Measurements from ENCODE around the gene UGT1A8. TPM values are rescaled to one million over a fixed set of nuclear protein-coding genes. Genes with fewer than 3 reads are reported as not detected.

Gene UGT1A8
- total RNA-seq, 1 donor from 2014 or later: not detected

GRCh38 chr2:233789554-233789953 lies 172.1 kb downstream of the UGT1A8 start:
- TF ChIP-seq, protein P1, sequence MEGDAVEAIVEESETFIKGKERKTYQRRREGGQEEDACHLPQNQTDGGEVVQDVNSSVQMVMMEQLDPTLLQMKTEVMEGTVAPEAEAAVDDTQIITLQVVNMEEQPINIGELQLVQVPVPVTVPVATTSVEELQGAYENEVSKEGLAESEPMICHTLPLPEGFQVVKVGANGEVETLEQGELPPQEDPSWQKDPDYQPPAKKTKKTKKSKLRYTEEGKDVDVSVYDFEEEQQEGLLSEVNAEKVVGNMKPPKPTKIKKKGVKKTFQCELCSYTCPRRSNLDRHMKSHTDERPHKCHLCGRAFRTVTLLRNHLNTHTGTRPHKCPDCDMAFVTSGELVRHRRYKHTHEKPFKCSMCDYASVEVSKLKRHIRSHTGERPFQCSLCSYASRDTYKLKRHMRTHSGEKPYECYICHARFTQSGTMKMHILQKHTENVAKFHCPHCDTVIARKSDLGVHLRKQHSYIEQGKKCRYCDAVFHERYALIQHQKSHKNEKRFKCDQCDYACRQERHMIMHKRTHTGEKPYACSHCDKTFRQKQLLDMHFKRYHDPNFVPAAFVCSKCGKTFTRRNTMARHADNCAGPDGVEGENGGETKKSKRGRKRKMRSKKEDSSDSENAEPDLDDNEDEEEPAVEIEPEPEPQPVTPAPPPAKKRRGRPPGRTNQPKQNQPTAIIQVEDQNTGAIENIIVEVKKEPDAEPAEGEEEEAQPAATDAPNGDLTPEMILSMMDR (IDR thresholded peaks at IDR 0.05; ENCODE audit: partially characterized antibody, unreplicated experiment): no peak
- no peak for DNase-seq
- no peaks in the 10 kb centered on the region for H3K4me1 Mint-ChIP-seq (ENCODE audit: low read depth, unreplicated experiment)
- H3K4me3 Mint-ChIP-seq (ENCODE audit: unreplicated experiment): no peak overlapping the region
- peaks cover 6% of the 10 kb centered on the region for H3K27me3 Mint-ChIP-seq (ENCODE audit: unreplicated experiment)
- H3K27ac Mint-ChIP-seq (ENCODE audit: unreplicated experiment): no peak overlapping the region
- peaks cover 2% of the 10 kb centered on the region for H3K9me3 Mint-ChIP-seq (ENCODE audit: unreplicated experiment)
- peaks cover 4% of the 10 kb centered on the region for H3K36me3 Mint-ChIP-seq (ENCODE audit: unreplicated experiment)

DNA sequence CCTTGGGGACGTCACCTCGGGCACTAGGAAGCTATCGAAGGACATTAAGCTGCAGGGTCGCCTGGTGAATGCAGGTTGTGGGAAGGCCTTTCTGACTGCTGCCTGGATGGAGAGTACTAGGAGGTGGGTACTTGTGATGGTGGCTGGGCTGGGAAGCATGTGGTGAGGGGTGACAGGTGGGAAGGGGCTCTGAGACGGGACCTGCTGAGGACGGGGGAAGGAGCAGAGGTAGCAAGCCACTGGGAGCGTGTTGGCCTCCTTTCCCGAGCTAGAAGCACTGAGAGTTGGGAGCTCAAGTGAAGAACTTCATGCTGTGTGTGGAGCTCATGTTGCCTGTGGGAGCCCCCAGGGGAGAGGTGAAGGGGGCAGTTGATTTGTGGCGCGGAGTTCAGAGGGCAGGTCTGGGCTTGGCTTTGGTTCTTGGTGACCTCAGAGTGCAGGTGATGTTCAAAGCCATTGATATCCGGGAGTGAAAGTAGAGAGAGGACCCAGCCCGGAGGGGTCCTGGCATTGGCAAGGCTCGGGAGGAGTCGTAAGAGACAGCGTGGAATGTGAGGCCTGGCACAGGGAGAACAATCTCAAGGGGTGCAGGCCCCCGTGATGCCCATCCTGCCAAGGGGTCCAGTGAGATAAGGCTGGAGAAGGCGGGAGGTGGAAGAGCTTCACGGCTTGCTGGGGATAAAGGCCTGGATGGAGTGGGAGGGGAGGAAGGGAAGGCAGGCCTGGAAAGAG lies 173.9 kb downstream of the UGT1A8 start:
- H3K9me3 Mint-ChIP-seq (ENCODE audit: unreplicated experiment): peaks cover 6% of the 10 kb centered on the region
- peaks cover 4% of the 10 kb centered on the region for H3K36me3 Mint-ChIP-seq (ENCODE audit: unreplicated experiment)
- peaks cover 9% of the 10 kb centered on the region for H3K27me3 Mint-ChIP-seq (ENCODE audit: unreplicated experiment)
- TF ChIP-seq, protein P1 (IDR thresholded peaks at IDR 0.05; ENCODE audit: partially characterized antibody, unreplicated experiment): no peak
- H3K27ac Mint-ChIP-seq (ENCODE audit: unreplicated experiment): no peak overlapping the region
- H3K4me1 Mint-ChIP-seq (ENCODE audit: low read depth, unreplicated experiment): no peaks in the 10 kb centered on the region
- DNase-seq: no peak
- no peak overlapping the region for H3K4me3 Mint-ChIP-seq (ENCODE audit: unreplicated experiment)

DNA sequence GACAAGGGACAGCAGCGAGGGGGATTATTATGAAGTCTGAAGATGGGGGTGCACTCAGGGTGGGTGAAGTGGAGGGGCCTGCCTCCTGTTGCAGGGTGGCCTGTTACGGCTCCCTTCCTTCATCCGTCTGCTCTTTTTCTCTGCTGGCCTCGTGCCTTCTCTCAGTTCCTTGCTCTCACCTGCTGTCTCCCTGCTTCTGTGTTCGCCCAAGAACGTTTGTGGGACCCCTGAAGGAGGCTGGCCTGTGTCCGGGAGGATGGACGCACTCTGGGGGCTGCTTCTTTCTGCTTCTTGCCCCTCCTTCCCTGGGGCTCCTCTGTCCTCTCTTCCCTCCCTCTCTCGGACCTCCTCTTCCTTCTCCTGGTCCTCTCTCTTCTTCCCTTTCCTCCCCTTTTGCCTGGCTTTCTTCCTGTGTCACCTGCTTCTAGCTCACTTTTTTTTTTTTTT lies 174.5 kb downstream of the UGT1A8 start:
- TF ChIP-seq, protein P1 (IDR thresholded peaks at IDR 0.05; ENCODE audit: partially characterized antibody, unreplicated experiment): no peak
- Mint-ChIP-seq H3K4me3 (ENCODE audit: unreplicated experiment) (no peak overlapping the region), H3K36me3 (ENCODE audit: unreplicated experiment) (peaks cover 4% of the 10 kb centered on the region), H3K27me3 (ENCODE audit: unreplicated experiment) (peaks cover 9% of the 10 kb centered on the region), H3K4me1 (ENCODE audit: low read depth, unreplicated experiment) (no peaks in the 10 kb centered on the region), H3K9me3 (ENCODE audit: unreplicated experiment) (peaks cover 6% of the 10 kb centered on the region), H3K27ac (ENCODE audit: unreplicated experiment) (no peak overlapping the region)
- DNase-seq: no peak

- H3K27me3 Mint-ChIP-seq (ENCODE audit: unreplicated experiment): peaks cover 9% of the 10 kb centered on the region
- no peak for DNase-seq
- no peak overlapping the region for H3K4me3 Mint-ChIP-seq (ENCODE audit: unreplicated experiment)
- no peaks in the 10 kb centered on the region for H3K4me1 Mint-ChIP-seq (ENCODE audit: low read depth, unreplicated experiment)
- H3K36me3 Mint-ChIP-seq (ENCODE audit: unreplicated experiment): peaks cover 4% of the 10 kb centered on the region
- H3K9me3 Mint-ChIP-seq (ENCODE audit: unreplicated experiment): peaks cover 8% of the 10 kb centered on the region
- no peak overlapping the region for H3K27ac Mint-ChIP-seq (ENCODE audit: unreplicated experiment)
- TF ChIP-seq, protein P1 (IDR thresholded peaks at IDR 0.05; ENCODE audit: partially characterized antibody, unreplicated experiment): no peak
These were observed 175.3 kb downstream of the UGT1A8 start for GRCh38 chr2:233792720-233793119.

GRCh38 chr2:233793465-233794127 lies 176.2 kb downstream of the UGT1A8 start:
- TF ChIP-seq, protein P1 (IDR thresholded peaks at IDR 0.05; ENCODE audit: partially characterized antibody, unreplicated experiment): no peak
- H3K4me3 Mint-ChIP-seq (ENCODE audit: unreplicated experiment): no peak overlapping the region
- peaks cover 8% of the 10 kb centered on the region for H3K9me3 Mint-ChIP-seq (ENCODE audit: unreplicated experiment)
- peaks cover 4% of the 10 kb centered on the region for H3K36me3 Mint-ChIP-seq (ENCODE audit: unreplicated experiment)
- no peaks in the 10 kb centered on the region for H3K4me1 Mint-ChIP-seq (ENCODE audit: low read depth, unreplicated experiment)
- H3K27ac Mint-ChIP-seq (ENCODE audit: unreplicated experiment): no peak overlapping the region
- no peak for DNase-seq
- H3K27me3 Mint-ChIP-seq (ENCODE audit: unreplicated experiment): peaks cover 9% of the 10 kb centered on the region

Measured in glutamatergic neuron (in vitro differentiated cells).